ENCODE data around the gene PGBD2.

- no peak for TF ChIP-seq CTCF (optimal IDR thresholded peaks at IDR 0.05 in 1 of 3, IDR thresholded peaks at IDR 0.05 in 1 of 3, conservative IDR thresholded peaks at IDR 0.05 in 1 of 3; ENCODE audit: extremely low read depth in 1 of 3, insufficient read depth in 2 of 3, low read length in 3 of 3)
- TF ChIP-seq EZH2 (IDR thresholded peaks at IDR 0.05; ENCODE audit: low read length): no peak
Measured at GRCh38 chr1:248857201-248857600, 48.8 kb upstream of the PGBD2 start.

Data from keratinocyte (primary cell).